Parathyroid adenoma (tissue), 2 donors: ENCODE results near the gene EYA2.

Experiments
- H2AFZ ChIP-seq: fragments of 300-600 bp; sonication (generic); one replicate; pipeline ENCODE4 v1.7.0; 2017; ENCODE audit warnings: antibody characterized with exemption, mild to moderate bottlenecking
- H3K27ac ChIP-seq: fragments of 300-600 bp; sonication (generic); one replicate; pipeline ENCODE4 v1.7.0; 2017
- H3K27me3 ChIP-seq: fragments of 300-600 bp; sonication (generic); one replicate; pipeline ENCODE4 v1.7.0; 2017; ENCODE audit warnings: low read length; ENCODE audit not compliant: control insufficient read depth, insufficient read depth
- H3K36me3 ChIP-seq: fragments of 300-600 bp; sonication (generic); one replicate; pipeline ENCODE4 v1.7.0; 2017; ENCODE audit warnings: low read length; ENCODE audit not compliant: control insufficient read depth, insufficient read depth
- H3K4me1 ChIP-seq: fragments of 300-600 bp; sonication (generic); one replicate; pipeline ENCODE4 v1.7.0; 2017; ENCODE audit warnings: control low read depth
- H3K4me2 ChIP-seq: fragments of 300-600 bp; sonication (generic); one replicate; pipeline ENCODE4 v1.7.0; 2017; ENCODE audit warnings: low read length
- H3K4me3 ChIP-seq: fragments of 300-600 bp; sonication (generic); one replicate; pipeline ENCODE4 v1.7.0; 2017; ENCODE audit warnings: low read depth, low read length
- H3K79me2 ChIP-seq: fragments of 300-600 bp; sonication (generic); one replicate; pipeline ENCODE4 v1.7.0; 2017; ENCODE audit warnings: control low read depth
- H3K9ac ChIP-seq: fragments of 300-600 bp; sonication (generic); one replicate; pipeline ENCODE4 v1.7.0; 2017; ENCODE audit warnings: mild to moderate bottlenecking
- H3K9me3 ChIP-seq: fragments of 300-600 bp; sonication (generic); one replicate; pipeline ENCODE4 v1.7.0; 2017; ENCODE audit warnings: low read length; ENCODE audit not compliant: control insufficient read depth
- TF ChIP-seq, protein P1 (sequence below): fragments of 300-600 bp; sonication (generic); IDR thresholded peaks from one replicate; pipeline ENCODE4 v1.7.0; 2017; ENCODE audit warnings: antibody characterized with exemption, mild to moderate bottlenecking
- donor health status: primary hyperparathyroidism.

Gene EYA2

DNA sequence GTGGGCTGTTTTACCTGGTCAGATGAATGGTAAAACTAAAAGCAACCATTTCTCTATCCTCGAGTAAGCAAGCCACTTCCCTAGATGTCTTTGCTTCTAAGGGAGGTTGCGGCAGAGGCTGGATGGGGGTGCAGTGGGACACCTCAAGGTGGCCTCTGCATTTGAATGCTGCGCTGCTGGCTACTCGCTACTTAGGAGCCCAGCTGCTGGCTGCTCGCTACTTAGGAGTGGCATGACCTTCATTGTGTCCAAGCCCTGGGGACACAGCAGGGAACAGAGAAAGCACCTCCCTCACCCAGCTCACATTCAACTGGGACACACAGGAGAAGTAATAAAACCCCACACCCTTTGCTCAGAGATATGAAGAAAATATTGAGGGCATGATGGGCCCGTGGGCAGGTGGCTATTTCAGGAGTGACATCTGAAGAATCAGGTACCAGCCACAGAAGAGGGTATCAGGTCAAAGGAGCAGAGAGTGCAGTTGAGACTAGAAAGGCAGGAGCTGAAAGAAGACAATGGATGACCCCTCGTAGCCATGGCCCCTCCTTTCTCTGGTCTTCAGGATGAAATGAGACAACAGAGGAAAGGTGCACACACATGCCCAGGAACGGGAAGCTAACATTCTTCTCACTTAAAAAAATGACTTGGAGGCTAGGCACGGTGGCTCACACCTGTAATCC is 312.5 kb downstream of the EYA2 start:
- no peaks in the 10 kb centered on the region for H3K36me3 ChIP-seq
- no peaks in the 10 kb centered on the region for H3K27me3 ChIP-seq
- no peak overlapping the region for H2AFZ ChIP-seq
- H3K4me3 ChIP-seq = no peak overlapping the region
- H3K9ac ChIP-seq = no peak overlapping the region
- no peak overlapping the region for H3K27ac ChIP-seq
- H3K4me2 ChIP-seq = no peak overlapping the region
- peaks cover 9% of the 10 kb centered on the region for H3K4me1 ChIP-seq
- H3K79me2 ChIP-seq = no peaks in the 10 kb centered on the region
- no peaks in the 10 kb centered on the region for H3K9me3 ChIP-seq
- TF ChIP-seq, protein P1, sequence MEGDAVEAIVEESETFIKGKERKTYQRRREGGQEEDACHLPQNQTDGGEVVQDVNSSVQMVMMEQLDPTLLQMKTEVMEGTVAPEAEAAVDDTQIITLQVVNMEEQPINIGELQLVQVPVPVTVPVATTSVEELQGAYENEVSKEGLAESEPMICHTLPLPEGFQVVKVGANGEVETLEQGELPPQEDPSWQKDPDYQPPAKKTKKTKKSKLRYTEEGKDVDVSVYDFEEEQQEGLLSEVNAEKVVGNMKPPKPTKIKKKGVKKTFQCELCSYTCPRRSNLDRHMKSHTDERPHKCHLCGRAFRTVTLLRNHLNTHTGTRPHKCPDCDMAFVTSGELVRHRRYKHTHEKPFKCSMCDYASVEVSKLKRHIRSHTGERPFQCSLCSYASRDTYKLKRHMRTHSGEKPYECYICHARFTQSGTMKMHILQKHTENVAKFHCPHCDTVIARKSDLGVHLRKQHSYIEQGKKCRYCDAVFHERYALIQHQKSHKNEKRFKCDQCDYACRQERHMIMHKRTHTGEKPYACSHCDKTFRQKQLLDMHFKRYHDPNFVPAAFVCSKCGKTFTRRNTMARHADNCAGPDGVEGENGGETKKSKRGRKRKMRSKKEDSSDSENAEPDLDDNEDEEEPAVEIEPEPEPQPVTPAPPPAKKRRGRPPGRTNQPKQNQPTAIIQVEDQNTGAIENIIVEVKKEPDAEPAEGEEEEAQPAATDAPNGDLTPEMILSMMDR = no peak

DNA sequence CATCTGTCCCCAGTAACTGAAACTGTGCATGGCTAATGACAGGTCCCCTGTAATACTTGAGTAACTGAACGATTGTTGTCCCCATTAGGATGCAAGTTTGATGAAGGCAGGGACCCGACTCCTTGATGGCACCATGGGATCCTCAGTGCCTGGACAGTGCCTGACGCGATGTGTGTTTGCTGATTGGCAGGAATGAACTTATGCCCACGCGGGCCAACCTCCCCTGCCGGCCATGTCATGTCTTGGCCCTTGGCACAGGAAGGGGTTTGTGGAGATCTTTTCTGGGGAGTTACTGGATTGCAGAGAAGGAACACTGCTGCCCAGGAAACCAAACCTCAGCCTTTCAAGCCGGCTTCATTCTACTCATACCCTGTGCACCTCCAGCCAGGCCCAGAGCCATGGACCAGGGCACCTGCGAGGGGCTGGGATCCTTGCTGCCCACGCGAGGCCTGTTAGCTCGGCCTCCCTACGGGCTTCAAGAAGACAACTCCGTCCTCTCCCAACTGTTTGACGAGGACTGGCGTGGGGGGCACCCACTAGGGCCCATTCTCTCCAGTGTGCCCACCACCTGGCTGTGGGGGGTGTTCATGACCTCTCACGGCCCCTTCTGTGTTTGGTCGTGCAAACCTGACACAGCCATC is 314.0 kb downstream of the EYA2 start:
- no peak overlapping the region for H3K9ac ChIP-seq
- no peaks in the 10 kb centered on the region for H3K9me3 ChIP-seq
- no peak overlapping the region for H3K4me3 ChIP-seq
- no peak overlapping the region for H3K27ac ChIP-seq
- TF ChIP-seq, protein P1 = no peak
- H3K4me2 ChIP-seq = no peak overlapping the region
- no peaks in the 10 kb centered on the region for H3K36me3 ChIP-seq
- peaks cover 3% of the 10 kb centered on the region for H3K79me2 ChIP-seq
- peaks cover 9% of the 10 kb centered on the region for H3K4me1 ChIP-seq
- no peaks in the 10 kb centered on the region for H3K27me3 ChIP-seq
- H2AFZ ChIP-seq = no peak overlapping the region

DNA sequence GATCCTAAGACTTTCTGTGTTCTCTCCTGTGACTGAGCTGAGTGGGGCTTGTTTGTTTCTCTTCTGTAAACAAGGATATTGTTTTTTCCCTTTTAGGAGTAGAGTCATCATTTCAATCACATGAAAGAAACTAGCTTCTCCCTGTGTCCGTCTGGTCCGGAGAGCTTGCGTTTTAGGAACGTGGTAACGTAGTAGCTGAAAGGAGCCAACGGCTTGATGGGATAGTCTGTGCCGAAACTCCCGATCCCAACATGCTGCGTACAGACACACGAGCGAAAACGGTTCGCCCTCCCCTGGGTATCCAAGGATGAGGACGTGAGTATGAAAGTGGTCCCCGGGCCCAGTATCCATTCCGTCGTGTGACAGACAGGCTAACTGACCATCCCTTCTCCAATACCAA is 315.3 kb downstream of the EYA2 start:
- Histone ChIP-seq H3K9ac (no peak overlapping the region), H3K4me3 (no peak overlapping the region), H3K9me3 (no peaks in the 10 kb centered on the region), H3K79me2 (peaks cover 6% of the 10 kb centered on the region), H3K4me1 (peaks cover 9% of the 10 kb centered on the region), H3K36me3 (no peaks in the 10 kb centered on the region), H3K4me2 (no peak overlapping the region), H3K27ac (no peak overlapping the region), H2AFZ (no peak overlapping the region), H3K27me3 (no peaks in the 10 kb centered on the region)
- TF ChIP-seq, protein P1 = no peak

DNA sequence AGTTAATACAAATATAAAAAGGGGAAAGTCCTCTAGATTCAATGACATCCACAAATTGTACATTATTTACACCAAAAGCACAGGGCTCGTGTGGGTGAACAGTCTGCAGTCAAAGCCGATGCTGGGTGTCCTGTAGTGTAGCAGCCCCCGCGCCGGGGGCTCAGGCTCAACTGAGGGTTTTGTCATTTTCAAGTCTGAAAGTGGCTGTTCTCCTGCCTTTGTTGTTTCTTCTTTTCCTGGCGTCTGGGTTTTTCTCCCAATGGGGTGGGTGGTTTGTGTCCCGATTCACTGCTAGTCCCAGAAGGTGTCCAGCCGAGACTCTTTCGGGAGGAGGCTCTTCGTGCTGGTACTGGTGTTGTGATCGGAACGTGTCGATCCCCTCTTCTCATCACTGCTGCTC is 315.8 kb downstream of the EYA2 start:
- Histone ChIP-seq H3K9me3 (no peaks in the 10 kb centered on the region), H2AFZ (no peak overlapping the region), H3K4me1 (peaks cover 6% of the 10 kb centered on the region), H3K27me3 (no peaks in the 10 kb centered on the region), H3K4me2 (no peak overlapping the region), H3K79me2 (peaks cover 6% of the 10 kb centered on the region), H3K36me3 (no peaks in the 10 kb centered on the region), H3K4me3 (no peak overlapping the region), H3K27ac (no peak overlapping the region), H3K9ac (no peak overlapping the region)
- TF ChIP-seq, protein P1 = no peak

DNA sequence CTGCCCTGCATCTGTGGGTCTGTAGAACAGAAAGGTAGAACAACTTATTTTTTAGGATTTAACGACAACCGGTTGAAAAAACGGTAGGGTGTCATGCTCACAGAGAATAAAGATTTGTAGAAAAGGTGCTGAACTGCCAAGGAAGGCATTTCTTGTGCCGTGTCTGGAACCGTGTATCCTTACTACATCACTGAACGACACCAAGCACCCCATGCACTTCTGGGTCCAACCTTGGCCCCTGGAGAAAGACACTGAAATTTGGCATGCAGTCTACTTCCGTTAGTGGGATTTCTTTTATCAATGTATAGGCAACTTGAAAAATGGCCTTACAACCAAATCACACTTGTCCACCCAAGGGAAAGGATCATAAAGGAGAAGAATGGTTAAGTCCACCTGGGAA is 316.4 kb downstream of the EYA2 start:
- H3K4me1 ChIP-seq = peaks cover under 1% of the 10 kb centered on the region
- TF ChIP-seq, protein P1 = no peak
- H3K4me3 ChIP-seq = no peak overlapping the region
- no peaks in the 10 kb centered on the region for H3K9me3 ChIP-seq
- H3K4me2 ChIP-seq = no peak overlapping the region
- no peak overlapping the region for H2AFZ ChIP-seq
- no peaks in the 10 kb centered on the region for H3K27me3 ChIP-seq
- H3K27ac ChIP-seq = no peak overlapping the region
- H3K9ac ChIP-seq = no peak overlapping the region
- no peaks in the 10 kb centered on the region for H3K36me3 ChIP-seq
- peaks cover 11% of the 10 kb centered on the region for H3K79me2 ChIP-seq
